Neural cell (in vitro differentiated cells): Measurements from ENCODE around the gene ALK. TPM values are rescaled to one million over a fixed set of nuclear protein-coding genes. Genes with fewer than 3 reads are reported as not detected.

ENCODE experiments used
- H2AFZ ChIP-seq: fragments of 200-600, 300-800 bp; sonication (generic), shearing (Covaris generic); 2 replicates; pipeline ENCODE4 v1.6.0; 2014; ENCODE audit warnings: low read depth, mild to moderate bottlenecking, antibody characterized with exemption, low read length, moderate library complexity
- H3F3A ChIP-seq: fragments of 200-600 bp; shearing (Covaris generic); 2 replicates; pipeline ENCODE4 v1.6.1; 2016; ENCODE audit warnings: mild to moderate bottlenecking, moderate library complexity, mixed read lengths, antibody characterized with exemption, low read length; ENCODE audit not compliant: insufficient read depth, poor library complexity, severe bottlenecking
- H3K27ac ChIP-seq: fragments of 200-600, 300-800 bp; sonication (generic), shearing (Covaris generic); 2 replicates; pipeline ENCODE4 v1.5.1; 2014; ENCODE audit warnings: mild to moderate bottlenecking, low read length, moderate library complexity
- H3K27me3 ChIP-seq: fragments of 300-800, 200-600 bp; sonication (generic), shearing (Covaris generic); 2 replicates; pipeline ENCODE4 v1.6.0; 2014; ENCODE audit warnings: mild to moderate bottlenecking, low read depth, low read length, moderate library complexity; ENCODE audit not compliant: insufficient read depth
- H3K36me3 ChIP-seq: fragments of 300-800, 200-600 bp; sonication (generic), shearing (Covaris generic); 2 replicates; pipeline ENCODE4 v1.5.1; 2014; ENCODE audit warnings: mild to moderate bottlenecking, antibody characterized with exemption, low read length, moderate library complexity; ENCODE audit not compliant: insufficient read depth
- H3K4me2 ChIP-seq: fragments of 300-800, 200-600 bp; sonication (generic), shearing (Covaris generic); 2 replicates; pipeline ENCODE4 v1.6.0; 2014; ENCODE audit warnings: mild to moderate bottlenecking, low read length
- H3K4me3 ChIP-seq: fragments of 300-800, 200-600 bp; sonication (generic), shearing (Covaris generic); 2 replicates; pipeline ENCODE4 v1.5.1; 2014; ENCODE audit warnings: mild to moderate bottlenecking, low read length, moderate library complexity
- H3K79me2 ChIP-seq: fragments of 200-600 bp; shearing (Covaris generic); replicated peaks from 2 replicates; pipeline ENCODE4 v1.6.0; 2014; ENCODE audit warnings: mild to moderate bottlenecking, low read length, moderate library complexity; ENCODE audit not compliant: insufficient read depth
- H3K9ac ChIP-seq: fragments of 300-800, 200-600 bp; sonication (generic), shearing (Covaris generic); 2 replicates; pipeline ENCODE4 v1.6.1; 2016; ENCODE audit warnings: mild to moderate bottlenecking, low read length, mixed read lengths
- H3K9me2 ChIP-seq: fragments of 200-600 bp; shearing (Covaris generic); 2 replicates; pipeline ENCODE4 v1.6.1; 2016; ENCODE audit warnings: mild to moderate bottlenecking, low read length, mixed read lengths; ENCODE audit not compliant: insufficient read depth
- H3K9me3 ChIP-seq: fragments of 200-600, 300-800 bp; sonication (generic), shearing (Covaris generic); 2 replicates; pipeline ENCODE4 v1.6.1; 2016; ENCODE audit warnings: mild to moderate bottlenecking, mixed run types, low read length, moderate library complexity, mixed read lengths
- H4K20me1 ChIP-seq: fragments of 200-600 bp; shearing (Covaris generic); 2 replicates; pipeline ENCODE4 v1.6.1; 2016; ENCODE audit warnings: mild to moderate bottlenecking, mixed run types; ENCODE audit not compliant: insufficient read depth
- CTCF ChIP-seq: fragments of 450-650 bp; IDR thresholded peaks from 2 replicates; pipeline ENCODE4 v1.5.1; 2014; ENCODE audit warnings: antibody characterized with exemption, mild to moderate bottlenecking, moderate library complexity; ENCODE audit not compliant: poor library complexity, severe bottlenecking
- EP300 ChIP-seq: fragments of 450-650 bp; conservative IDR thresholded peaks from 2 replicates; pipeline ENCODE4 v1.6.1; 2014; ENCODE audit warnings: antibody characterized with exemption, mild to moderate bottlenecking, moderate library complexity; ENCODE audit not compliant: poor library complexity, severe bottlenecking
- EZH2 ChIP-seq: fragments of 200-600, 300-800 bp; shearing (Covaris generic), sonication (generic); IDR thresholded peaks from 2 replicates; pipeline ENCODE4 v1.6.1; 2014; ENCODE audit warnings: antibody characterized with exemption, low read length, borderline replicate concordance, mild to moderate bottlenecking; ENCODE audit not compliant: insufficient read depth, poor library complexity, severe bottlenecking
- MXI1 ChIP-seq: fragments of 450-650 bp; conservative IDR thresholded peaks from 2 replicates; pipeline ENCODE4 v1.6.1; 2014; ENCODE audit warnings: antibody characterized with exemption, mild to moderate bottlenecking; ENCODE audit not compliant: poor library complexity, severe bottlenecking
- POLR2AphosphoS5 ChIP-seq: IDR thresholded peaks from 2 replicates; pipeline ENCODE4 v1.6.1; 2012
- RAD21 ChIP-seq: fragments of 450-650 bp; conservative IDR thresholded peaks from 2 replicates; pipeline ENCODE4 v1.6.1; 2014; ENCODE audit warnings: antibody characterized with exemption, mild to moderate bottlenecking, moderate library complexity
- REST ChIP-seq: IDR thresholded peaks from 2 replicates; pipeline ENCODE4 v1.6.1; 2012; ENCODE audit warnings: borderline replicate concordance
- SMC3 ChIP-seq: fragments of 450-650 bp; conservative IDR thresholded peaks from 2 replicates; pipeline ENCODE4 v1.6.1; 2014; ENCODE audit warnings: antibody characterized with exemption, mild to moderate bottlenecking, moderate library complexity; ENCODE audit not compliant: poor library complexity
- TAF1 ChIP-seq: IDR thresholded peaks from 2 replicates; pipeline ENCODE4 v1.6.1; 2012; ENCODE audit warnings: low read depth
- polyA plus RNA-seq: library from polyadenylated mRNA; depleted of rRNA; stranded (reverse); fragments of >200 nt; gene quantifications from 2 replicates; pipeline ENCODE4 v1.2.3, GENCODE V29; 2014

ALK gene
- polyA plus RNA-seq, 1 donor from 2014 or later = 7.1 TPM

- no peak overlapping the region for H3K27ac ChIP-seq
- H2AFZ ChIP-seq = no peak overlapping the region
Measured at GRCh38 chr2:29782549-29783458, 138.6 kb downstream of the ALK start.

More at GRCh38 chr2:29782549-29783458, 138.6 kb downstream of the ALK start:
- Histone ChIP-seq H3K9me3 (no peaks in the 10 kb centered on the region), H3K9ac (no peak overlapping the region), H3K4me3 (no peak overlapping the region), H3K79me2 (no peaks in the 10 kb centered on the region), H3K4me2 (no peak overlapping the region), H3K9me2 (no peaks in the 10 kb centered on the region), H3F3A (no peaks in the 10 kb centered on the region), H3K36me3 (no peaks in the 10 kb centered on the region), H4K20me1 (no peaks in the 10 kb centered on the region), H3K27me3 (no peaks in the 10 kb centered on the region)
- TF ChIP-seq RAD21 (no peak), MXI1 (no peak), SMC3 (no peak), EZH2 (no peak), CTCF (no peak), TAF1 (no peak), POLR2AphosphoS5 (no peak), REST (no peak), EP300 (no peak)
